Epidermal melanocyte (primary cell): ENCODE results near the gene SSBP3.

Experiments
- DNase-seq: peaks from one replicate; pipeline ENCODE4 v3.0.0; 2011; ENCODE audit warnings: low spot score; ENCODE audit not compliant: insufficient read length

The SSBP3 gene

GRCh38 chr1:54372978-54373377 lies 33.2 kb downstream of the SSBP3 start:
- DNase-seq, result no peak

DNA sequence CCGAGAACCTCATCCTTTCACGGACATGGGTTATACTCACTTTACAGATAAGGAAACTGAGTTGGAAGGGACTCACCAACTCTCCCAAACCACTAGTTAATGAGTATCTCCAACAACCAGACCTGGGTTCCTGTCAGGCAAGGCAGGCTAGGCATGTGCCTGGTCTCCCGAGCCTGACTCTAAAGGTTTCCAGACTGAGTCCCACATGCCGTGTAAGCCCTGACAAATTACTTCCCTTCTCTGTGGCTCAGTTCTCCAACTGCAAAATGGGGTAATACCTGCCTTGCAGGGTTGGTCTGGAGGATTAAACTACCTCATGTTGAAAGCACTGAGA lies 34.3 kb downstream of the SSBP3 start:
- DNase-seq, result no peak

DNA sequence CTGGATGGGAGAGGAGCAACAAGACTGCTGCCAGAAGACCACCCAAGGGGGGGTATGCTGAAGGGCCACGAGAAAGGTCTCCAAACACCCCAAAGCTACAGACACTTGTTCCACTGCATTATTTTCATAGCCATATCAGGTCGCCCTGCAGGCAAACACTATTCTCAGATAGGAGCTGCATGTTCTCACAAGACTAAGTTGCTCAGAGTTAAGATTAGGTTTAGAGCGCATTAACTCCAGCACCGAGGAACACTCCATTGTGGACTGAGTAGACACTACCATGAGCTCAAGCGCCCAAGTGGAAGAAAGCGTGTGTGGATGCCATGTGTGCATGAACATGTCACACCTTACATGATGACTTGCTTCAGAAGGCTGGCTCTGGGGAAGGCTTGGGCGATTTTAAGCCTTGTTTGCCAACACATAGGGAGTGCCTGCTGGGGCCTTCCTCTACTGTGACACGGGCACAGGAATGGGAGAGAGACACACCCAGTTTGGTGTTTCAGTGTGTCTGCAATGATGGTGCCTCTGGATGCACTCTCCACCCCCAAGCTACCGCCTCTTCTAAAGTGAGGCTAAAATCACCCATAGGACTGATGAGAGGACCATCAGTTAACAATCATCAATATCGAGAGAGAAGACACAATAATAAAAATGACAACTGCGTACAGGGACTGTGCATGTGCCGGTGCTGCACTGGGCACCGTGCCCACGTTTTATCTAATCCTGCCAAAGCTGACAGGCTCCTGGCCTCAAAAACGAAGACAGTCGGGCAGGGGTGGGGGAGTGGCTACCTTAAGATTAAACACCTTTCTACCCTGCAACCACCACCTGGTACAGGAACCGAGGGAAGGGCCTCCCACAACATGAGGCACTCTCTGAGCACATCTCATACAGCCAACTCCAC lies 34.9 kb downstream of the SSBP3 start:
- DNase-seq, result no peak

GRCh38 chr1:54370287-54370989 lies 35.8 kb downstream of the SSBP3 start:
- no peak for DNase-seq

- no peak for DNase-seq
Measured at GRCh38 chr1:54367613-54368012, 38.6 kb downstream of the SSBP3 start.

GRCh38 chr1:54365847-54366246 lies 40.3 kb downstream of the SSBP3 start:
- DNase-seq, result no peak

- no peak for DNase-seq
Measured at GRCh38 chr1:54365398-54365797, 40.8 kb downstream of the SSBP3 start.

DNA sequence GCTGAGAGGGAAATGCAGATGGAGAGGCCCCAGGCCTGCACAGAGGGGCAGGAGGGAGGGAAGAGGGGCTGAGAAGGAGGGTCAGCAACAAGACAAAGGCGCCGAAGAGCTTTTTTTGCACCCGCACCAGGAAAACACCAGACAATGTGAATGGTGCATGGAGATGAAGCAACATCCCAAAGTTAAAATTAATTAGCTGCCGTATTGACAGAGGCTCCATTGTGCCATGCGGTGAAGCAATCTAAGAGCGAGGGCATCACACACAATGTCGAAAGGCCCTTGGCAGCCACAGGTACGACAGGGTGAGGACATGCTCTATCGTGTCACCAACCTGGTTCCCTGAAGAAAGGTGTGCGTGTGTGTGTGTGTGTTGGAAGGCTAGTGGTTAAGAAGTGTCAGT lies 41.2 kb downstream of the SSBP3 start:
- no peak for DNase-seq

GRCh38 chr1:54364582-54364981 lies 41.6 kb downstream of the SSBP3 start:
- DNase-seq, result no peak

GRCh38 chr1:54363925-54364324 lies 42.3 kb downstream of the SSBP3 start:
- DNase-seq, result no peak

DNA sequence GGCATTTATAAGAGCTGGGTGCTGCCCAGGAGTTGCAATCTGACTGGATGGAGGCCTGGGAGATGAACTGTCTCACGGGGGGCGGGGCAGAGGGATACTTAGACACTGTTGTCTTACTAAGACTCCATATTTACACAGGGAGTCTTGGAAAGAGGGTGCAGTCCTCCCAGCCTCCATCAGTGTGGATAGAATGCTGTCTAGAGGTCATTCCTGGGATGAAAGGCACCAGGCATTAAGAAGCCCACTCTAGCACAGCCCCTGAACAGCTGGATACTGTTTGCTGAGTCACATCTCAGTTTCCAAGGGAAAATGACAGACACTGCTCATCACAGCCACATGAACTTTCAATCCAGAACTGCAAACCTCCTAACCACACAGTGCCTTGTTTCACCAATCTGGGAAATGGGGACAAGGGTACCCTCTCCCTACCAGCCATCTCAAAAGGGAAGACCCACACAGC lies 43.3 kb downstream of the SSBP3 start:
- no peak for DNase-seq

DNA sequence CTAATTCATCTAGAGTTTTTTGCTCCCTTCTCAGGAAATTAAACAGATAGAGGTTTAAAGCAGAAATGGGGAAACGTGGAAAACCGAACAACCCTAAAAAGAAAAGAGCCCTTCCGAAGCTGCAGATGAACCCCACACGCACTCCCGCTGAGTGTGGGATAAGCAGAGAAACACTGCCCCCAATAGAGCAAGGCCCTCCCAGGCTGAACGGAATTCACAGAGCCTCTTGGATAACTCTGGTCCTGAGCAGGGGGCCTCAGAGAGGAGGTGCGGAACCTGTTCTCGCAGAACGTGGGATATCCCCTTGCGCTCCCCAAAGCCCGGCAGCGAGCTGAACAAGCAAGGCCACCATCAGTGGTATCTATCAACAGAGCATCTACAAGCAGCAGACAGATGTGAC lies 44.9 kb downstream of the SSBP3 start:
- no peak for DNase-seq

DNA sequence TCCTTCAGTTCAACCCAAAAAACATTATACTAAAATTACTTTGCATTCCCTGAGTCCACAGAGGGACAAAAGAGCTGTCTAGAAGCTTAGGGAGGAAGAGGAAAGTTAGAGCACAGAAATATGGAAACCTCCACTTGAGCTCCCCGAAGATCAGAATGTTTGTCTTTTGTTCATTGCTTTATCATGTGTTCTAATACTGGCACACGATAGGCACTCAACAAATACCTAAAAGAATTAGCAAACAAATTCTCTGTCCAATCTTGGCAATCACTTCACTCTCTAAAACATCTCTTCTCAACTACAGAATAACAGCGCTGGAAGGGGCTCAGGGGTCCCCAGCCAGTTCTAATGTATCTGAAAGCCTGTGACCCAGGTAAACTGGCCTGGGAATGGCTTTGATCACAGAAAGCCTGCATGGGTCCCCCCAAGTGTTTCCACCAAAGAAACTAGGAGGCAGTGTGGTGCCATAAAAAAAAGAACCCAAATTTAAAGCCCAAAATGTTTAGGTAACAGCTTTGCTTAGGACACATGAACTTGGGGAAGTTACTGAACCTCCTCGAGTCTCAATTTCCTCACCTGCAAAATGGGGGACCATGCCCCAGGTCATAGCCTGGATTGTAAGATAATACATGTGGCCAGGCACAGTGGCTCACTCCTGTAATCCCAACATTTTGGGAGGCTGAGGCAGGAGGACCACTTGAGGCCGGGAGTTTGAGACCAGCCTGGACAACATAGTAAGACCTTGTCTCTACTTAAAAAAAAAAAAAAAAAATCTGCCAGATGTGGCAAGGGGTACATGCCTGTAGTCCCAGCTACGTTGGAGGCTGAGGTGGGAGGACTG lies 45.8 kb downstream of the SSBP3 start:
- no peak for DNase-seq

- DNase-seq, result no peak
Measured at GRCh38 chr1:54359393-54360162, 46.6 kb downstream of the SSBP3 start.

- DNase-seq, result no peak
Measured at GRCh38 chr1:54358503-54359168, 47.6 kb downstream of the SSBP3 start.

DNA sequence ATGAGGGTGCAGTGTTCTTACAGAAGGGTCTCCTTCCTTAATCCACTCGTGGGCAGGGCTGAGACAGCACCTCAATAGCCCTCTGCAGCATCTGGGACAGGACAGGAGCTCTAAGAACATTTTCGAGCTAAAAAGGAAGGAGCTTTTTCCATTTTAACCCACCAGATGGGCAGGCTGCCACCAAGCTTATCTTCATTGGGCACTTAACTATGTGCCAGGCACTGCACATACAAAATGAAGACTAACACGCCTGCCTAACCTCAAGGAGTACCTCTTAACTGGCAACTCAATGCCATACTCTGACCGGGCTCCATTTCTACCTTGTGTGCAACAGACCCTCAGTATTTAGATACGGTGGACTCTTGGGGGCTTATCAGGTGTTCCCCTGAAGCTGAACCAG lies 48.2 kb downstream of the SSBP3 start:
- DNase-seq, result no peak

- DNase-seq, result no peak
Measured at GRCh38 chr1:54356680-54357147, 49.5 kb downstream of the SSBP3 start.

DNA sequence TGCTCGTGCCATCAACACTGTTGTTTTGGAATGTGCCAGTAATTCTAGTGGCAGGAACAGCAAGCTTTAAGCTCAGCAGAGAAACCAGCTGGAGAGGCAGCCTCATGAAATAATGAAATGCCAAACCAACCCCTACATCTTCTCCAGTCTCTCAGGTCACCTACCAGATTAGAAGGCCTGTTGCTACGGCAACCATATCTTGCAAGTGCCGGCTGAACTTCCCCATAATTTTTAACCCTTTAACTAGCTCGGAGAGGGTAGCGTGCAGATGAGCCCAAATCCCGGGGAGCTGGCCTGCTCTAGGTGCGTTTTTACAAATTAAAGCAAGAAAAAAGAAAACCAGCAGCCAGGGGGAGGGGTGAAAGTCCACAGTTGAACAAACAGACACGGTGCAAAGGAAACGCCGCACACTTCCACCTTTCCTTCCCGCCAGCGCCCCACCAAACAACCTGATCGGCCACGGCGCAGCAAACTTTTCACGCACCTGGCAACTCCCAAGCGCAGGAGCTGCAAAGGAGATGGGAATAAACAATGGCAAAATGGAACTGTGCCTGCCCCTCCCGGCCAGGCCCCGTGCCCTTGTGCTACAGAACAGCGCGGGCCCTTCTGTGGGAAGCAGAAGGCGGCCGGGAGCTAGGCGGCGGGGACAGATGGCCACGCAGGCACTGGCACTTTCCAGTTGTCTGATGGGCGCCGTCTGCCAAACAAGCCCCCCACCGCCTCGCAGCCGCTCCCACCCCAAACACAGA lies 50.1 kb downstream of the SSBP3 start:
- no peak for DNase-seq

DNA sequence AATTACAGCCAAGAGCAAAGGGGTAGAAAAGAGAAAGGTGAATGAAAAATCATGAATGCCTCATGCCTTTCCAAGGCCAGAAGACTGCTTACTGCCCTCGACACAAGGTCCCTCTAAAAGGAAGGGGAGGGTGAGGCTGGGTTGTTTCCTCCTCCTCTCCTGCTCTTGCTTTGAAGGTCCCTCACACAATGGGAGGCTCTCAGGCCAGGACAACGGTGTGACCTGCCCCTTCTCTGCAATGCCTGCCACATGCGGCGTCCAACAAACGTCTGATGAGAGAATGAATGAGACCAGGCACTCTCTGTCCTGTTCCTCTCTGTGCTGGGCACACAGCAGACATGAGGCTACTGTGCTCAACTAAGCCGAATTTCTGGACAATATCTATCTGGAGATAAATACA lies 51.3 kb downstream of the SSBP3 start:
- no peak for DNase-seq

DNA sequence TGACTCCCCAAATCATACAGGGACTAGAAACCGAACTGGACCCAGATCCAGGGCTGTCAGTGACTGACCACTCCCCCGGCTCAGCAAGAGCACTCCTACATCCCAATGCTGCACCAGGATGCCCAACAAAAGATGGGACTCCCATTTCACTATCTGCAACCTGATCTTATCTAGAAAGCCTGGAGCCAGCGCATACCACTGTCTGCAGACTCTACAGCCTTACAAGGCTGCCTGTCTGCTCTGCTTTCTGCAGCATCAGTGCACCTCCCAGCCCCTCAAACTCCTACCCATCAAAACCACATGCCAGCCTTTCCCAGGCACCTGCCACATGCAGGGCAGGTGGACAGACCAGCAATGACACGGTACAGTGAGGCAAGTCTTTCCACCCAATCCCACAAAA lies 52.2 kb downstream of the SSBP3 start:
- no peak for DNase-seq
